Glutamatergic neuron (in vitro differentiated cells): ENCODE measurements around the gene UBE2F. TPM values are rescaled to one million over a fixed set of nuclear protein-coding genes. Genes with fewer than 3 reads are reported as not detected.

Experiments
- DNase-seq: peaks from one replicate; pipeline ENCODE4 v3.0.0; 2022
- H3K27ac Mint-ChIP-seq: one replicate; pipeline ENCODE4 v1.8.0; 2020; ENCODE audit warnings: mild to moderate bottlenecking, mixed read lengths, inconsistent platforms; ENCODE audit not compliant: unreplicated experiment
- H3K27me3 Mint-ChIP-seq: one replicate; pipeline ENCODE4 v1.8.0; 2020; ENCODE audit warnings: mild to moderate bottlenecking, moderate library complexity, mixed read lengths, inconsistent platforms; ENCODE audit not compliant: unreplicated experiment
- H3K36me3 Mint-ChIP-seq: one replicate; pipeline ENCODE4 v1.8.0; 2020; ENCODE audit warnings: mild to moderate bottlenecking, mixed read lengths, inconsistent platforms; ENCODE audit not compliant: unreplicated experiment
- H3K4me1 Mint-ChIP-seq: one replicate; pipeline ENCODE4 v1.8.0; 2020; ENCODE audit warnings: mild to moderate bottlenecking, low read depth, mixed read lengths, inconsistent platforms; ENCODE audit not compliant: unreplicated experiment
- H3K4me3 Mint-ChIP-seq: one replicate; pipeline ENCODE4 v1.8.0; 2020; ENCODE audit warnings: mild to moderate bottlenecking, mixed read lengths, inconsistent platforms; ENCODE audit not compliant: unreplicated experiment
- H3K9me3 Mint-ChIP-seq: one replicate; pipeline ENCODE4 v1.8.0; 2020; ENCODE audit warnings: mild to moderate bottlenecking, moderate library complexity, mixed read lengths, inconsistent platforms; ENCODE audit not compliant: unreplicated experiment
- total RNA-seq: library from RNA; stranded (reverse); fragmentation: NEBNext Ultra II Directional; extraction: Animal tissue kit (Norgen Biotek cat#: 25700); gene quantifications from one replicate; pipeline ENCODE4 v1.2.1, GENCODE V29; 2021; ENCODE audit not compliant: unreplicated experiment
- TF ChIP-seq, protein P1 (sequence below): fragments of 200-600 bp; sonication (generic); IDR thresholded peaks from one replicate; pipeline ENCODE4 v1.5.0; 2021; ENCODE audit not compliant: partially characterized antibody, unreplicated experiment

The UBE2F gene
- total RNA-seq, 1 donor from 2014 or later, result 43.0 TPM

DNA sequence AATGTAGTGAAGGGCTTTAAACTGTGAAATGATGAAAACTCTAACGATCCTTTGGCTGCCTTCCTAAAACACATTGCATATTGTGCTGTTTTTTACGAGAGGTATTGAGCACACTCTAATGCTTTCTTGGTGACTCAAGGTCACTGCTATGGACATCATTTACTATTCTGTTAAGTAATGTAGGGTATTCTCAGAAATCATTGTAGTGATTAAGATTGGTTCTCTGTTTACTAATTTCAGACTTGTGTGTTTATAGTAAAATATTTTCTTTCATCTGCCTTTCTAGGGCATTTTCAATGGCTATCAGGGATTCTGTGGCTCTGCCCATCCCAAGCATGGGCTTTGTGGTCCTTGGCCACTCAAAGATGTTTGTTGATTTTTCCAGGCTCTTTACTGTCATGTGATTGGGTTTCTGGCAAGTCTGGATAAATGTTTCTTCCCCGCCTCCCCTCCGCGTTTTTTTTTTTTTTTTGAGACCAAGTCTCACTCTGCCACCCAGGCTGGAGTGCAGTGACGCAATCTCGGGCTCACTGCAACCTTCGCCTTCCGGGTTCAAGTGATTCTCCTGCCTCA is 29.3 kb downstream of the UBE2F start:
- Mint-ChIP-seq H3K27ac (no peak overlapping the region), H3K36me3 (peaks cover 10% of the 10 kb centered on the region), H3K4me1 (peaks cover 3% of the 10 kb centered on the region), H3K4me3 (no peak overlapping the region), H3K27me3 (no peaks in the 10 kb centered on the region), H3K9me3 (peaks cover 6% of the 10 kb centered on the region)
- TF ChIP-seq, protein P1, sequence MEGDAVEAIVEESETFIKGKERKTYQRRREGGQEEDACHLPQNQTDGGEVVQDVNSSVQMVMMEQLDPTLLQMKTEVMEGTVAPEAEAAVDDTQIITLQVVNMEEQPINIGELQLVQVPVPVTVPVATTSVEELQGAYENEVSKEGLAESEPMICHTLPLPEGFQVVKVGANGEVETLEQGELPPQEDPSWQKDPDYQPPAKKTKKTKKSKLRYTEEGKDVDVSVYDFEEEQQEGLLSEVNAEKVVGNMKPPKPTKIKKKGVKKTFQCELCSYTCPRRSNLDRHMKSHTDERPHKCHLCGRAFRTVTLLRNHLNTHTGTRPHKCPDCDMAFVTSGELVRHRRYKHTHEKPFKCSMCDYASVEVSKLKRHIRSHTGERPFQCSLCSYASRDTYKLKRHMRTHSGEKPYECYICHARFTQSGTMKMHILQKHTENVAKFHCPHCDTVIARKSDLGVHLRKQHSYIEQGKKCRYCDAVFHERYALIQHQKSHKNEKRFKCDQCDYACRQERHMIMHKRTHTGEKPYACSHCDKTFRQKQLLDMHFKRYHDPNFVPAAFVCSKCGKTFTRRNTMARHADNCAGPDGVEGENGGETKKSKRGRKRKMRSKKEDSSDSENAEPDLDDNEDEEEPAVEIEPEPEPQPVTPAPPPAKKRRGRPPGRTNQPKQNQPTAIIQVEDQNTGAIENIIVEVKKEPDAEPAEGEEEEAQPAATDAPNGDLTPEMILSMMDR, result no peak
- DNase-seq, result no peak

- TF ChIP-seq, protein P1, result no peak
- no peak overlapping the region for H3K27ac Mint-ChIP-seq
- H3K27me3 Mint-ChIP-seq, result no peaks in the 10 kb centered on the region
- H3K4me1 Mint-ChIP-seq, result peaks cover 3% of the 10 kb centered on the region
- DNase-seq, result no peak
- H3K4me3 Mint-ChIP-seq, result no peak overlapping the region
- peaks cover 10% of the 10 kb centered on the region for H3K36me3 Mint-ChIP-seq
- H3K9me3 Mint-ChIP-seq, result peaks cover 6% of the 10 kb centered on the region
These were observed 30.7 kb downstream of the UBE2F start for GRCh38 chr2:237997521-237997920.

DNA sequence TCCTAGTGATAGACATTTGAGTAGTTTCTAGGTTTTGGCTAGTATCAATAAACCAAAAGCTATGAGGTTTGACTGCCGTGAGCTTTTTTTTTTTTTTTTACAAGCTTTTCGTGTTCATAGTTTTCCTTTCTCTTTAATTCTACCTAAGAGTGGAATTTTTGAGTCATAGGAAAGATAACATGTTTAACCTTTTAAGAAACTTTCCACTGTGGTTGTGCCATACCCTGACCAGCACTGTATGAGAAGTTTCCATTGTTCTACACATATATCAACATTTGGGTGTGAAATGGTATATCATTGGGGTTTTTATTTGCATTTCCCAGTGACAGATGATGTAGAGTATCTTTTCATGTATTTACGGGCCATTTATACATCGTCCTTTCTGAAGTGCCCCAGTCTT is 31.7 kb downstream of the UBE2F start:
- no peak for DNase-seq
- Mint-ChIP-seq H3K9me3 (peaks cover 4% of the 10 kb centered on the region), H3K36me3 (peaks cover 10% of the 10 kb centered on the region), H3K4me1 (peaks cover 3% of the 10 kb centered on the region), H3K27ac (no peak overlapping the region), H3K4me3 (no peak overlapping the region), H3K27me3 (no peaks in the 10 kb centered on the region)
- TF ChIP-seq, protein P1, result no peak

DNA sequence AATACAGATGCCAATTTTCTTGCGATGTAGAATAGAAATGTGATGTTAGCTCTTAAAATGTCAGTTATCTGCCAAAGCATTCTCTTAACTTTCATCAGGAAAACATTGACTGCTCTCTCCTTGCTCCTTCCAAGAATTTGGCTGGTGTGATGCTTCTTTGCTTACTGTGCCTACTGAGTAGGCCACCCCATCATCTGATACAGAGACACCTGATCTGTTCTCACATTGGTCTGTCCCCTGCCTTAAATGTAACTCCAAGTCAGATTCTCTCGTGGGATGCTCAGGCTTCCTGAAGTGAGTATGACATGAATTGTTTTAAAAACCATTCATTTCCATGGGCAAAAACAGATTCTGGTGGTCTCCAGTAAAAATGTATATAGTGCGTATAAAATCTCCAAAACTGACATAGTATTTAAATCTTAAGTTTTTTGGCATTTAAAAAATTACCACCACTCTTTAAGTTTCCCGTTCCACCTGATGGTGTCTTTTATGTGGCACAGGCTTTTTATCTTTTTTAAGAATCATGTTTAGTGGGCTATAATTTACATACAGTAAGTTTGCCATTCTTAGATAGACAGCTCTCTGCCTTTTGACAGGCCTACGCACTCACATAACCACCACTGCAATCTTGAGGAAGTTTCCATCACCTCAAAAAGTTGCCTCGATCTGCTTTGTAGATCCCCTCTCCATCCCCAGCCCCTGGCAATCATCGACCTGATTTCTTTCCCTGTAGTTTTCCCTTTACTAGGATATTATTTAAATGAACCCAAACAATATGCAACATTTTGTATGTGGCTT is 36.6 kb downstream of the UBE2F start:
- Mint-ChIP-seq H3K27ac (peak overlapping the region; percentile 77), H3K4me1 (peaks cover 2% of the 10 kb centered on the region), H3K9me3 (peaks cover 1% of the 10 kb centered on the region), H3K36me3 (peaks cover 15% of the 10 kb centered on the region), H3K4me3 (no peak overlapping the region), H3K27me3 (no peaks in the 10 kb centered on the region)
- no peak for DNase-seq
- TF ChIP-seq, protein P1, result no peak
